ENCODE data around the gene S100A12.

GRCh38 chr1:153422450-153423068 is 47.1 kb upstream of the S100A12 start:
- TF ChIP-seq ZNF274 (IDR thresholded peaks at IDR 0.05; ENCODE audit: low read depth, low read length) = no peak
- no peak for TF ChIP-seq YY1 (IDR thresholded peaks at IDR 0.05; ENCODE audit: insufficient read depth, insufficient read length)
